ENCODE data around the gene MAZ.
A peak's percentile ranks its signal among the peaks of the same experiment; 100 is the strongest.

Gene MAZ

DNA sequence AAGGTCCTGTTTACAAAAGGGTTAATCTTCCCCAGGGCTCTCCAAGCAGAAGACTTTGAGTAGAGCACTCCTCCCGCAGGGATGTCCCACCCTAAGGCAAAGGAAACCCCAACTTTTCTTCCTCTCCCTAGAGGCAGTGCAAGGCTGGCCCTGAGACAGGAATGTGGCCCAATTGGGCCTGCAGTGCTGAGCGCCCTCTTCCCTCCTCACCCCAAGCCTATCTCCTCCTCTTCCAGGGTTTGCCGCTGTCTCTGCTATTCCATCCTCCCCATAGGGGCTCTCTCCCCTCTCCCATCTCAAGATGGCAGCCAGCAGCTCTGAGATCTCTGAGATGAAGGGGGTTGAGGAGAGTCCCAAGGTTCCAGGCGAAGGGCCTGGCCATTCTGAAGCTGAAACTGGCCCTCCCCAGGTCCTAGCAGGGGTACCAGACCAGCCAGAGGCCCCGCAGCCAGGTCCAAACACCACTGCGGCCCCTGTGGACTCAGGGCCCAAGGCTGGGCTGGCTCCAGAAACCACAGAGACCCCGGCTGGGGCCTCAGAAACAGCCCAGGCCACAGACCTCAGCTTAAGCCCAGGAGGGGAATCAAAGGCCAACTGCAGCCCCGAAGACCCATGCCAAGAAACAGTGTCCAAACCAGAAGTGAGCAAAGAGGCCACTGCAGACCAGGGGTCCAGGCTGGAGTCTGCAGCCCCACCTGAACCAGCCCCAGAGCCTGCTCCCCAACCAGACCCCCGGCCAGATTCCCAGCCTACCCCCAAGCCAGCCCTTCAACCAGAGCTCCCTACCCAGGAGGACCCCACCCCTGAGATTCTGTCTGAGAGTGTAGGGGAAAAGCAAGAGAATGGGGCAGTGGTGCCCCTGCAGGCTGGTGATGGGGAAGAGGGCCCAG is 6.7 kb downstream of the MAZ start:
- Histone ChIP-seq H3K4me3 (ENCODE audit: low read length) (no peak overlapping the region), H3K27me3 (ENCODE audit: control insufficient read depth, insufficient read depth, low read length) (no peaks in the 10 kb centered on the region), H3K4me2 (ENCODE audit: low read length) (peak overlapping the region; percentile 94), H3K4me1 (ENCODE audit: control insufficient read depth, insufficient read depth, low read length) (peaks cover 54% of the 10 kb centered on the region), H3K9ac (ENCODE audit: low read depth, low read length) (no peak overlapping the region), H3K9me3 (replicated peaks; ENCODE audit: low read length) (no peaks in the 10 kb centered on the region), H3K36me3 (ENCODE audit: insufficient read depth, low read length) (peaks cover 21% of the 10 kb centered on the region)

DNA sequence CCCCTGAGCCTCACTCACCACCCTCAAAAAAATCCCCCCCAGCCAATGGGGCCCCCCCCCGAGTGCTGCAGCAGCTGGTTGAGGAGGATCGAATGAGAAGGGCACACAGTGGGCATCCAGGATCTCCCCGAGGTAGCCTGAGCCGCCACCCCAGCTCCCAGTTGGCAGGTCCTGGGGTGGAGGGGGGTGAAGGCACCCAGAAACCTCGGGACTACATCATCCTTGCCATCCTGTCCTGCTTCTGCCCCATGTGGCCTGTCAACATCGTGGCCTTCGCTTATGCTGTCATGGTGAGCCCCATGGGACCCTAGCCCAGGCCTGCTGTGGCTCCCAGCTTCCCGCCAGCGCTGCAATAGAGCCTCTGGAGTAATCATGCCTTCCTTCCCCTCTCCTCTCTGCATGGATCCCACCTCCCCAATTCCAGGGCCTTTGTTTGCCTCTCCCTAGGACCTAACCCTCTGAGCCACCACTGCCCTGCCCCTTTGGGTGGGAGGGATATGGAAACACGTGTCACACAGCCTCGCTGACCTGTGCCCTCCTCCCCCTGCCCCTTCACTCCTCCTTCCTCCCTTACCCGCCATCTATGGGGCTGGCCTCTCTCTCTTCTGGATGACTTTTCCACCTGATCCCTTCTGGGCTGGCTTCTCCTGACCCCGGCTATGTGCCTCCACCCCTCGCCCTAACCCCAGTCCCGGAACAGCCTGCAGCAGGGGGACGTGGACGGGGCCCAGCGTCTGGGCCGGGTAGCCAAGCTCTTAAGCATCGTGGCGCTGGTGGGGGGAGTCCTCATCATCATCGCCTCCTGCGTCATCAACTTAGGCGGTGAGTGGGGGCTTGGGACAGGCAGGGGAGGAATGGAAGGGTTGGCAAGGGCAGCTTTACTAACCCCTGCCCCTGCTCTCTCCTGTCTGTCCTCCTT is 7.6 kb downstream of the MAZ start:
- no peaks in the 10 kb centered on the region for H3K27me3 ChIP-seq (ENCODE audit: control insufficient read depth, insufficient read depth, low read length)
- H3K9ac ChIP-seq (ENCODE audit: low read depth, low read length): no peak overlapping the region
- no peak overlapping the region for H3K4me3 ChIP-seq (ENCODE audit: low read length)
- H3K9me3 ChIP-seq (replicated peaks; ENCODE audit: low read length): no peaks in the 10 kb centered on the region
- H3K4me1 ChIP-seq (ENCODE audit: control insufficient read depth, insufficient read depth, low read length): peaks cover 45% of the 10 kb centered on the region
- H3K4me2 ChIP-seq (ENCODE audit: low read length): no peak overlapping the region
- peaks cover 15% of the 10 kb centered on the region for H3K36me3 ChIP-seq (ENCODE audit: insufficient read depth, low read length)

DNA sequence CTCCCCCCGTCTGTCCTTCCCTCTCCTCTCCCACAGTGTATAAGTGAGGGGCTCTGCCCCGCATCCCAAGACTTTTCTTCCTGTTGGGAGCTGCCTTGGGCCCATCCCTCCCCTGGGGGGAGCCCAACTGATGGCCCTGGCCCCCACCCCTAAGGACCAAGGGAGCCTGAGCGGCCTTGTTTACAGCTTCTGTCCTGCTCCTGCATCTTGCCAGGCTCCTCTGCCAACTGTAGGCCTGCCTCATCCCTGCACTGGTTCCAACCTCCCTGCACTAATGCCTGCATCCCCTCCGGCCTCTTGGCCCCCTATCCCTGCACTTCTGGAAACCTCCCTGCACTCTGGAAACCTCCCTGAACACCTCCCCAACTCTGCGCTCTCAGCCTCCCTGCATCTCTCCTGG is 8.3 kb downstream of the MAZ start:
- Histone ChIP-seq H3K4me1 (ENCODE audit: control insufficient read depth, insufficient read depth, low read length) (peaks cover 45% of the 10 kb centered on the region), H3K27me3 (ENCODE audit: control insufficient read depth, insufficient read depth, low read length) (no peaks in the 10 kb centered on the region), H3K4me2 (ENCODE audit: low read length) (peak overlapping the region; percentile 87), H3K9ac (ENCODE audit: low read depth, low read length) (no peak overlapping the region), H3K9me3 (replicated peaks; ENCODE audit: low read length) (no peaks in the 10 kb centered on the region), H3K36me3 (ENCODE audit: insufficient read depth, low read length) (peaks cover 13% of the 10 kb centered on the region), H3K4me3 (ENCODE audit: low read length) (peak overlapping the region; percentile 88)

DNA sequence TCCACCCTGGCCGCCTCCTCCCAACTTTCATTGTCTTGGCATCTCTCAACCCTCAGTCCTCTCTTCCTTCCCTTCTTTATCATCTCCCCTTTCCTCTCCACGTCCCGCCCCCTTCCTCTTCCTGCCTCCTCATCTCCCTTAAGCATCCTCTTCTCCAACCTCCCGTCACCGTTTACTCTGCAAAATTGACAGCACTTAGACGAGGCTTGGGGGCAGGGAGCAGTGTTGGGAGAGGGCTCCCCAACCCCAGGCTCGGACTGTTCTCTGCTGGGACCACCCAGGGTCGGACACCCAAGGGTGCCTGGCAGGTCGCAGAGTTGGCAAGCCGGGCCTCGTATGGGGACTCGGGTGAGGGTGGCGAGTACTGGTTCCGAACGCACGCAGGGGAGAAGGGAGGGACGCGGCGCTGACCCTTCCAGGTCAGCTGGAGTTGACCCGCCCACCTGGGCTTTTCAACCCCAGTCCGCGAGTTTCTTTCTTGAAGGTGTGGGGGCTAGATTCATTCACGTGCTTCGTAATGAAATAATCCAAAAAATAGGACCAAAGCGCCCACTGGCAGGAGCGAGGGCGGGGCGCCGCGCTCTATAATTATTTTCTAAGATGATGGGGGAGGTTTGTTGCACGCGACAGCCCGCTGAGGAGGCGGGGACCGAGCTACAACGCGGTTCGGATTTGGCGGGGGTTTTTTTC is 8.8 kb downstream of the MAZ start:
- Histone ChIP-seq H3K9me3 (replicated peaks; ENCODE audit: low read length) (no peaks in the 10 kb centered on the region), H3K27me3 (ENCODE audit: control insufficient read depth, insufficient read depth, low read length) (no peaks in the 10 kb centered on the region), H3K4me1 (ENCODE audit: control insufficient read depth, insufficient read depth, low read length) (peaks cover 47% of the 10 kb centered on the region), H3K4me3 (ENCODE audit: low read length) (peak overlapping the region; percentile 88), H3K4me2 (ENCODE audit: low read length) (peak overlapping the region; percentile 87), H3K9ac (ENCODE audit: low read depth, low read length) (peak overlapping the region; percentile 78), H3K36me3 (ENCODE audit: insufficient read depth, low read length) (peaks cover 12% of the 10 kb centered on the region)

DNA sequence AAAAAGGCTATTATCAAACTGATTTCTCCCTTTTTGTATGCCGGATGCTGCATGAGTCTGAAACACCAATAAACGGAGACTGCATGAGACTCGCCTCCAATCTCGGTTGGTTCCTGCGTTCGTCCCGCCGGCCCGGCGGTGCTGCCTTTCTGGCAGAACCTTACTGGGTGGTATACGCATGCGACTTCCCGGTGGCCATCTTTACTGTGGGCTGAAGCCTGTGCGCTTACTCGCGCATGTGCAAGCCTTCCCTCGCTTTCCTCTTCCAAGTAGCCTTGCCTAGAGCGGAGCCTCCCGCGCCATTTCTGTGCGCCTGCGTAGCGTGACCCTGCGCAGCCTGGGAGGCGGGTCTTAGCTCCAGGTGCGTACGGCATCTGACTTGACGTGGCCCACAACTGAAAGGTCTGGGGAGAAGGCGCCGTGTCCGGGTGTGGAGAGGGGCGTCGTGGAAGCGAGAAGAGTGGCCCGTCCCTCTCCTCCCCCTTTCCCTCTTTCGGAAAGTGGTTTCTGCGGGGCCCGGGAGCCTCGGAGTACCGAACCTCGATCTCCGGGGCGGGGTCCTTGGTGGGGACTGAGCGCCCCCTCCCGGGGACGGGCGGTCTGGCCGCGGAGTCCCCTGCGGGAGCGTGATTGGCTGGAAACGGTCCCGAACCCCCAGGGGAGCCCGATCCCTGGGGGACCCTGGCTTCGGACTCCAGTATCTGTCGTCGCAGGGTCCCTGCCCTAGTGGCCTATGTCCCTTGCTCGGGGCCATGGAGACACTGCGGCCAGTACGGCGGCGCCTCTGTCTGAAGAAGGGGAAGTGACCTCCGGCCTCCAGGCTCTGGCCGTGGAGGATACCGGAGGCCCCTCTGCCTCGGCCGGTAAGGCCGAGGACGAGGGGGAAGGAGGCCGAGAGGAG is 9.7 kb downstream of the MAZ start, which contains the start of gene PAGR1:
TSS of gene PAGR1 (plus strand) at position 360 of the 901 bp plus-strand sequence. CDS start at position 734, 374 bp downstream.
- Histone ChIP-seq H3K4me1 (ENCODE audit: control insufficient read depth, insufficient read depth, low read length) (peaks cover 41% of the 10 kb centered on the region), H3K36me3 (ENCODE audit: insufficient read depth, low read length) (peaks cover 4% of the 10 kb centered on the region)

DNA sequence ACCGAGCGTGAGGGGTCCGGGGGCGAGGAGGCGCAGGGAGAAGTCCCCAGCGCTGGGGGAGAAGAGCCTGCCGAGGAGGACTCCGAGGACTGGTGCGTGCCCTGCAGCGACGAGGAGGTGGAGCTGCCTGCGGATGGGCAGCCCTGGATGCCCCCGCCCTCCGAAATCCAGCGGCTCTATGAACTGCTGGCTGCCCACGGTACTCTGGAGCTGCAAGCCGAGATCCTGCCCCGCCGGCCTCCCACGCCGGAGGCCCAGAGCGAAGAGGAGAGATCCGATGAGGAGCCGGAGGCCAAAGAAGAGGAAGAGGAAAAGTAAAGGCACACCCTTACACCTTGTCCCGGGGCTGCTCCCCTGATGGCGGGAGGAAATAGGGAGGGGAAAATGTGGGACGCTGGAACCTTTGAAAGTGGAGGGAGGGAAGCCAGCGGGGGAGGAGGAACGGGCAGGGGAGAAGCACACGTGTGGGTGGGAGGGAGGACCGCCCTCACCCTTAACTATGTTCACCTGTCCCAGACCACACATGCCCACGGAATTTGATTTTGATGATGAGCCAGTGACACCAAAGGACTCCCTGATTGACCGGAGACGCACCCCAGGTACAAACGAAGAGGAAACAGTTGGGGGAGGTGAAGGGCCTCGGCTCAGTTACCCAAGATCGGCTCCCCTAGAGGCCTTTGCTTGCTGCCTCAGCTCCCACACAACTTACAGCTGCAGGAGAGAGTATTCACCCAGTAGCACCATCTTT is 10.5 kb downstream of the MAZ start:
- Histone ChIP-seq H3K4me1 (ENCODE audit: control insufficient read depth, insufficient read depth, low read length) (peaks cover 42% of the 10 kb centered on the region), H3K4me3 (ENCODE audit: low read length) (peak overlapping the region; percentile 88), H3K36me3 (ENCODE audit: insufficient read depth, low read length) (peaks cover 4% of the 10 kb centered on the region), H3K4me2 (ENCODE audit: low read length) (peak overlapping the region; percentile 87), H3K9me3 (replicated peaks; ENCODE audit: low read length) (no peaks in the 10 kb centered on the region), H3K9ac (ENCODE audit: low read depth, low read length) (peak overlapping the region; percentile 78), H3K27me3 (ENCODE audit: control insufficient read depth, insufficient read depth, low read length) (no peaks in the 10 kb centered on the region)

More for the DNA sequence above, 9.7 kb downstream of the MAZ start, which contains the start of gene PAGR1:
- peak within 1 kb of the TSS; percentile 88 for H3K4me3 ChIP-seq (ENCODE audit: low read length)
- no peaks in the 10 kb centered on the region for H3K27me3 ChIP-seq (ENCODE audit: control insufficient read depth, insufficient read depth, low read length)
- H3K9ac ChIP-seq (ENCODE audit: low read depth, low read length): peak within 1 kb of the TSS; percentile 78
- no peaks in the 10 kb centered on the region for H3K9me3 ChIP-seq (replicated peaks; ENCODE audit: low read length)
- H3K4me2 ChIP-seq (ENCODE audit: low read length): peak within 1 kb of the TSS; percentile 87

DNA sequence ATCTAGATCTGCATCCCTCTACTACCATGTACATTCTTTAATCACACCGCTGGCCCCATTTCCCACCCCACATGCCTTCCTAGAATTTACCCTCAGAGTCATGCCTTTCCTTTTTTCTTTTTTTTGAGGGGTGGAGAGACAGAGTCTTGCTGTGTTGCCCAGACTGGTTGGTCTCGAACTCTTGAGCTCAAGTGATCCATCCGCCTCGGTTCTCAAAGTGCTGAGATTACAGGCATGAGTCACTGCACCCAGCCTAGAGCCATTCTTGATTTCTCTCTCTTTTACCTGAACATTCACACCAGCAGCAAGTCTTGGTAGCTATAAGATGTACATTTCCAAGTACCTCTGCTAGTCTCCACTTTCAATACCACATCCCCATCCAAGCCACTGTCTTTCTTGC is 11.8 kb downstream of the MAZ start:
- Histone ChIP-seq H3K9me3 (replicated peaks; ENCODE audit: low read length) (no peaks in the 10 kb centered on the region), H3K4me2 (ENCODE audit: low read length) (no peak overlapping the region), H3K27me3 (ENCODE audit: control insufficient read depth, insufficient read depth, low read length) (no peaks in the 10 kb centered on the region), H3K4me3 (ENCODE audit: low read length) (no peak overlapping the region), H3K36me3 (ENCODE audit: insufficient read depth, low read length) (peaks cover 8% of the 10 kb centered on the region), H3K9ac (ENCODE audit: low read depth, low read length) (no peak overlapping the region), H3K4me1 (ENCODE audit: control insufficient read depth, insufficient read depth, low read length) (peaks cover 47% of the 10 kb centered on the region)

DNA sequence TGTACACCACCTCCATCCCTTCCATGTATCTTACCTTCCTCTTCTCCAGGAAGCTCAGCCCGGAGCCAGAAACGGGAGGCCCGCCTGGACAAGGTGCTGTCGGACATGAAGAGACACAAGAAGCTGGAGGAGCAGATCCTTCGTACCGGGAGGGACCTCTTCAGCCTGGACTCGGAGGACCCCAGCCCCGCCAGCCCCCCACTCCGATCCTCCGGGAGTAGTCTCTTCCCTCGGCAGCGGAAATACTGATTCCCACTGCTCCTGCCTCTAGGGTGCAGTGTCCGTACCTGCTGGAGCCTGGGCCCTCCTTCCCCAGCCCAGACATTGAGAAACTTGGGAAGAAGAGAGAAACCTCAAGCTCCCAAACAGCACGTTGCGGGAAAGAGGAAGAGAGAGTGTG is 13.2 kb downstream of the MAZ start:
- peak overlapping the region; percentile 81 for H3K4me3 ChIP-seq (ENCODE audit: low read length)
- peak overlapping the region; percentile 87 for H3K4me2 ChIP-seq (ENCODE audit: low read length)
- H3K9ac ChIP-seq (ENCODE audit: low read depth, low read length): peak overlapping the region; percentile 83
- peaks cover 8% of the 10 kb centered on the region for H3K36me3 ChIP-seq (ENCODE audit: insufficient read depth, low read length)
- no peaks in the 10 kb centered on the region for H3K9me3 ChIP-seq (replicated peaks; ENCODE audit: low read length)
- peaks cover 61% of the 10 kb centered on the region for H3K4me1 ChIP-seq (ENCODE audit: control insufficient read depth, insufficient read depth, low read length)
- no peaks in the 10 kb centered on the region for H3K27me3 ChIP-seq (ENCODE audit: control insufficient read depth, insufficient read depth, low read length)

DNA sequence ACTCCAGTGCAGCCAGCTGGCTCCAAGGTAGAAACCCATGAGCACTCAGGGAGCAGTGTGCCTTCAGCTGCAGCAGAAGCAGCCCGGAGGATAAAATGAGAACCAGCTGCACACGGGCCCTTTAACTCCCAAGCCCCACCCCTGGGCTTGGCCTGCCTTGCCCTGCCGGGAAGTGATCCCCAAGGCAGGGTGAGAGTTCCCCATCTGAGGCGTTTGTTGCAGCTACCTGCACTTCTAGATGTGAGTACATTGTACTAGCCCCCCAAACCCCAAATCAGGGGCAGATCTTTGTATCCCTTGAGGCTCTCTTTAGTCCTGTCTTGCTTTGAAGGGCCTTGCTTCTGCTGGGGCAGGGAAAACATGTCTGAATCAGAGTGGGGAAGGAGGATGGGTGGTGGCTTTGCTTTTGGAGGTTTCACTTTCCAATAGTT is 14.0 kb downstream of the MAZ start, which contains the start of gene MVP:
TSS of gene MVP (plus strand) at position 192 of the 431 bp plus-strand sequence. CDS start 10,088 bp downstream, outside the sequence.
- H3K4me2 ChIP-seq (ENCODE audit: low read length): peak within 1 kb of the TSS; percentile 87
- no peaks in the 10 kb centered on the region for H3K9me3 ChIP-seq (replicated peaks; ENCODE audit: low read length)
- H3K9ac ChIP-seq (ENCODE audit: low read depth, low read length): peak within 1 kb of the TSS; percentile 83
- H3K4me1 ChIP-seq (ENCODE audit: control insufficient read depth, insufficient read depth, low read length): peaks cover 64% of the 10 kb centered on the region
- peaks cover 8% of the 10 kb centered on the region for H3K36me3 ChIP-seq (ENCODE audit: insufficient read depth, low read length)
- H3K4me3 ChIP-seq (ENCODE audit: low read length): peak within 1 kb of the TSS; percentile 81
- no peaks in the 10 kb centered on the region for H3K27me3 ChIP-seq (ENCODE audit: control insufficient read depth, insufficient read depth, low read length)
